CD4-positive, alpha-beta T cell (primary cell): ENCODE measurements around the gene VAPB. TPM values are rescaled to one million over a fixed set of nuclear protein-coding genes. Genes with fewer than 3 reads are reported as not detected.

Experiments
- ATAC-seq: fragments of 200-7000 bp; cut with Tn5 transposase; one replicate; pipeline ENCODE4 v1.10.0; 2022; ENCODE audit warnings: mild to moderate bottlenecking; ENCODE audit not compliant: poor library complexity
- CTCF ChIA-PET: fragments of 350-600 bp; sonication (Branson Sonifier 250); formaldehyde crosslinking; loops from one replicate; lab custom pipeline; 2021; ENCODE audit warnings: antibody characterized with exemption, inconsistent platforms; lab: Charles Lee
- POLR2A ChIA-PET: fragments of 350-600 bp; sonication (Branson Sonifier 250); formaldehyde crosslinking; loops from one replicate; lab custom pipeline; 2021; ENCODE audit warnings: antibody characterized with exemption, inconsistent platforms; lab: Charles Lee
- DNase-seq, 14 experiments: peaks; one replicate each; pipeline ENCODE4 v3.0.0-alpha.2; 2013 to 2020; ENCODE audit warnings: mixed read lengths in 2 of 14
- H3K27ac ChIP-seq, 2 donors: one replicate each; pipeline versions ENCODE4 v1.5.1 to v1.7.0; 2013; ENCODE audit warnings: low read length in 2 of 2, low read depth in 1 of 2, mild to moderate bottlenecking in 1 of 2
- H3K27me3 ChIP-seq, 2 experiments: 1 replicate in 1 of 2; 2 replicates in 1 of 2; pipeline versions ENCODE4 v1.6.1 to v1.7.0; 2013; ENCODE audit warnings: low read length in 2 of 2, control low read depth in 1 of 2, mild to moderate bottlenecking in 1 of 2, moderate library complexity in 1 of 2; ENCODE audit not compliant: insufficient read depth in 2 of 2, control insufficient read depth in 1 of 2
- H3K36me3 ChIP-seq: one replicate; pipeline ENCODE4 v1.6.1; 2013; ENCODE audit warnings: low read length, control low read depth; ENCODE audit not compliant: insufficient read depth
- H3K4me1 ChIP-seq: one replicate; pipeline ENCODE4 v1.6.1; 2013; ENCODE audit warnings: low read length, control low read depth; ENCODE audit not compliant: insufficient read depth
- H3K4me3 ChIP-seq: one replicate; pipeline ENCODE4 v1.5.1; 2013; ENCODE audit warnings: mild to moderate bottlenecking, low read length, moderate library complexity
- H3K9me3 ChIP-seq, 2 experiments: 1 replicate in 1 of 2; 2 replicates in 1 of 2; pipeline versions ENCODE4 v1.6.1 to v1.7.0; 2013; ENCODE audit warnings: low read length in 2 of 2, mild to moderate bottlenecking in 2 of 2, control low read depth in 1 of 2, moderate library complexity in 1 of 2; ENCODE audit not compliant: control insufficient read depth in 1 of 2, insufficient read depth in 1 of 2
- H3K27ac Mint-ChIP-seq: one replicate; pipeline ENCODE4 v1.8.0; 2020; ENCODE audit warnings: mixed read lengths
- H3K27me3 Mint-ChIP-seq: one replicate; pipeline ENCODE4 v1.8.0; 2021; ENCODE audit warnings: mixed read lengths
- H3K36me3 Mint-ChIP-seq: one replicate; pipeline ENCODE4 v1.8.0; 2021; ENCODE audit warnings: low read depth, mixed read lengths
- H3K4me1 Mint-ChIP-seq: one replicate; pipeline ENCODE4 v1.8.0; 2021; ENCODE audit warnings: low read depth, mixed read lengths
- H3K4me3 Mint-ChIP-seq: one replicate; pipeline ENCODE4 v1.8.0; 2020; ENCODE audit warnings: mild to moderate bottlenecking, mixed read lengths
- H3K9me3 Mint-ChIP-seq: one replicate; pipeline ENCODE4 v1.8.0; 2020; ENCODE audit warnings: mixed read lengths
- CTCF ChIP-seq: fragments of 200-600 bp; IDR thresholded peaks from one replicate; pipeline ENCODE4 v1.8.0; 2022; ENCODE audit warnings: antibody characterized with exemption, mild to moderate bottlenecking
- intact Hi-C, 2 experiments: fragments of 100-400 bp; cut with DNase I in 1 of 2; cut with micrococcal nuclease in 1 of 2; formaldehyde crosslinking; loops; one replicate each; pipeline versions ENCODE4 v1.15.1 to v1.9.0; 2023 to 2025; cut with DNase I, micrococcal nuclease
- total RNA-seq, 174 experiments: library from RNA in 2 of 174; stranded (reverse) in 2 of 174; gene quantifications; one replicate each; pipeline ENCODE4 v1.2.3 and lab custom pipeline; 2021 to 2026

VAPB gene
- total RNA-seq, 2 experiments from 2014 or later = 25.2 to 29.4 TPM

- H3K9me3 ChIP-seq = no peaks in the 10 kb centered on the region
- H3K4me1 ChIP-seq = no peaks in the 10 kb centered on the region
- no peaks in the 10 kb centered on the region for H3K27me3 ChIP-seq
- intact Hi-C loops = no loop called here
- CTCF ChIA-PET = no interaction called here
- H3K4me3 ChIP-seq = no peak overlapping the region
- no peaks in the 10 kb centered on the region for H3K36me3 Mint-ChIP-seq
- H3K4me1 Mint-ChIP-seq = no peaks in the 10 kb centered on the region
- H3K27ac ChIP-seq = no peak overlapping the region
- peaks cover 12% of the 10 kb centered on the region for H3K27me3 Mint-ChIP-seq
- H3K9me3 Mint-ChIP-seq = peaks cover 5% of the 10 kb centered on the region
- no peaks in the 10 kb centered on the region for H3K36me3 ChIP-seq
- TF ChIP-seq CTCF = no peak
- DNase-seq (no peak), ATAC-seq (no peak)
- no peak overlapping the region for H3K27ac Mint-ChIP-seq
- POLR2A ChIA-PET = no interaction called here
- H3K4me3 Mint-ChIP-seq = no peak overlapping the region
Observed at GRCh38 chr20:58497724-58498469, 108.9 kb downstream of the VAPB start.

GRCh38 chr20:58498470-58499068 lies 109.5 kb downstream of the VAPB start:
- ATAC-seq (no peak), DNase-seq (no peak)
- intact Hi-C loops = no loop called here
- Histone ChIP-seq H3K9me3 (peaks cover 0 to 1% of the 10 kb centered on the region in 2 experiments), H3K4me3 (no peak overlapping the region), H3K4me1 (no peaks in the 10 kb centered on the region), H3K36me3 (no peaks in the 10 kb centered on the region), H3K27me3 (no peaks in the 10 kb centered on the region), H3K27ac (no peak overlapping the region)
- Mint-ChIP-seq H3K4me1 (no peaks in the 10 kb centered on the region), H3K4me3 (no peak overlapping the region), H3K36me3 (no peaks in the 10 kb centered on the region), H3K27me3 (peaks cover 13% of the 10 kb centered on the region), H3K27ac (no peak overlapping the region), H3K9me3 (peaks cover 7% of the 10 kb centered on the region)
- no peak for TF ChIP-seq CTCF
- ChIA-PET CTCF (interaction anchor here (1.2 kb wide), 1 partner anchor 16 kb away, joined by 3 read pairs; the partner anchor contains the start of gene APCDD1L), POLR2A (no interaction called here)

GRCh38 chr20:58500256-58500655 lies 111.2 kb downstream of the VAPB start:
- CTCF ChIA-PET = no interaction called here
- H3K9me3 Mint-ChIP-seq = peaks cover 10% of the 10 kb centered on the region
- Histone ChIP-seq H3K9me3 (peaks cover 7 to 14% of the 10 kb centered on the region in 2 experiments), H3K36me3 (no peaks in the 10 kb centered on the region), H3K4me1 (no peaks in the 10 kb centered on the region), H3K27ac (no peak overlapping the region), H3K27me3 (peaks cover 0 to 3% of the 10 kb centered on the region in 2 experiments), H3K4me3 (no peak overlapping the region)
- intact Hi-C loops = no loop called here
- ATAC-seq (no peak), DNase-seq (no peak)
- no peak for TF ChIP-seq CTCF
- H3K4me1 Mint-ChIP-seq = no peaks in the 10 kb centered on the region
- no peaks in the 10 kb centered on the region for H3K36me3 Mint-ChIP-seq
- POLR2A ChIA-PET = no interaction called here
- no peak overlapping the region for H3K4me3 Mint-ChIP-seq
- H3K27ac Mint-ChIP-seq = no peak overlapping the region
- peaks cover 13% of the 10 kb centered on the region for H3K27me3 Mint-ChIP-seq

Other genes starting within 250 kb of the VAPB start
- gene ANKRD60, start 160.6 kb upstream of the VAPB start, total RNA-seq = not detected
- gene RAB22A, start 79.5 kb upstream of the VAPB start, total RNA-seq = 10 to 100 TPM; 16.5 to 17.2 TPM
- not detected for gene APCDD1L, start 126.2 kb downstream of the VAPB start, total RNA-seq